H1 (cell line): ENCODE measurements around the gene PATJ.

Experiments
- CTCF ChIP-seq, 3 experiments: IDR thresholded peaks; 1 replicate in 2 of 3; 2 replicates in 1 of 3; pipeline versions ENCODE4 v1.5.1 to v1.6.1; 2011; ENCODE audit warnings: low read length in 3 of 3, mild to moderate bottlenecking in 3 of 3, inconsistent platforms in 2 of 3, low read depth in 1 of 3, moderate library complexity in 1 of 3; ENCODE audit not compliant: insufficient read depth in 1 of 3; ENCODE audit errors: control extremely low read depth in 1 of 3
- EZH2 ChIP-seq: fragments of 200-600 bp; sonication (generic); IDR thresholded peaks from 2 replicates; pipeline ENCODE4 v1.7.1; 2012; ENCODE audit warnings: low read depth, mild to moderate bottlenecking, moderate library complexity, low read length, inconsistent platforms; ENCODE audit not compliant: severe bottlenecking
- POLR2A ChIP-seq, 2 experiments: IDR thresholded peaks; 1 replicate in 1 of 2; 2 replicates in 1 of 2; pipeline ENCODE4 v1.6.1; 2011; ENCODE audit warnings: low read depth in 2 of 2, low read length in 2 of 2, mild to moderate bottlenecking in 2 of 2; ENCODE audit errors: control extremely low read depth in 1 of 2
- SIN3A ChIP-seq, 2 experiments: IDR thresholded peaks in 1 of 2; conservative IDR thresholded peaks in 1 of 2; 2 replicates each; pipeline ENCODE4 v1.6.1; 2011 to 2012; ENCODE audit warnings: low read length in 2 of 2, improper control_type of control experiment in 1 of 2, low read depth in 1 of 2, mild to moderate bottlenecking in 1 of 2

- TF ChIP-seq SIN3A (conservative IDR thresholded peaks at IDR 0.05 in 1 of 2, IDR thresholded peaks at IDR 0.05 in 1 of 2; ENCODE audit: low read depth in 1 of 2, low read length in 2 of 2) (no peak), CTCF (IDR thresholded peaks at IDR 0.05; ENCODE audit: control extremely low read depth in 1 of 3, insufficient read depth in 1 of 3, low read depth in 1 of 3, low read length in 3 of 3) (no peak), EZH2 (no peak), POLR2A (IDR thresholded peaks at IDR 0.05; ENCODE audit: control extremely low read depth in 1 of 2, low read depth in 2 of 2, low read length in 2 of 2) (no peak)
Observed at GRCh38 chr1:61784726-61785125, 42.4 kb downstream of the PATJ start.
